HG02571 (cell line): ENCODE measurements around the gene YKT6.

Experiments used
- ATAC-seq: cut with Tn5 transposase; IDR thresholded peaks from one replicate; pipeline ENCODE4 v1.9.1; 2021; ENCODE audit warnings: mild to moderate bottlenecking, moderate library complexity; ENCODE audit not compliant: unreplicated experiment

Gene YKT6

GRCh38 chr7:44216521-44217222 lies 15.9 kb downstream of the YKT6 start:
- ATAC-seq = no peak

- no peak for ATAC-seq
Measured at GRCh38 chr7:44217223-44217714, 16.5 kb downstream of the YKT6 start.

GRCh38 chr7:44217852-44218402 lies 17.1 kb downstream of the YKT6 start:
- no peak for ATAC-seq

GRCh38 chr7:44218418-44219201 lies 17.8 kb downstream of the YKT6 start:
- ATAC-seq = no peak

- no peak for ATAC-seq
Measured at GRCh38 chr7:44219371-44220045, 18.7 kb downstream of the YKT6 start.

- ATAC-seq = no peak
Measured at GRCh38 chr7:44220046-44220357, 19.2 kb downstream of the YKT6 start.

GRCh38 chr7:44220358-44221112 lies 19.8 kb downstream of the YKT6 start:
- no peak for ATAC-seq

GRCh38 chr7:44221231-44221791 lies 20.5 kb downstream of the YKT6 start:
- no peak for ATAC-seq

GRCh38 chr7:44222074-44222473 lies 21.3 kb downstream of the YKT6 start:
- ATAC-seq = no peak

GRCh38 chr7:44222776-44223261 lies 22.0 kb downstream of the YKT6 start:
- no peak for ATAC-seq

- ATAC-seq = no peak
Measured at GRCh38 chr7:44223362-44224079, 22.7 kb downstream of the YKT6 start.

GRCh38 chr7:44224080-44224973 lies 23.5 kb downstream of the YKT6 start:
- no peak for ATAC-seq

GRCh38 chr7:44224974-44225565 lies 24.3 kb downstream of the YKT6 start:
- ATAC-seq = no peak

GRCh38 chr7:44225566-44226395 lies 25.0 kb downstream of the YKT6 start:
- no peak for ATAC-seq

- ATAC-seq = no peak
Measured at GRCh38 chr7:44226396-44226753, 25.6 kb downstream of the YKT6 start.

GRCh38 chr7:44227911-44228310 lies 27.1 kb downstream of the YKT6 start:
- no peak for ATAC-seq

GRCh38 chr7:44228571-44229350 lies 28.0 kb downstream of the YKT6 start:
- ATAC-seq = no peak
